GM12874 (cell line): Measurements from ENCODE around the gene EEFSEC.

Experiments used
- CTCF ChIP-seq: IDR thresholded peaks from 2 replicates; pipeline ENCODE4 v1.5.1; 2011; ENCODE audit warnings: low read depth, mild to moderate bottlenecking, control low read depth, low read length, moderate library complexity; ENCODE audit not compliant: insufficient read depth

EEFSEC gene

GRCh38 chr3:128226186-128226725 lies 73.0 kb downstream of the EEFSEC start:
- no peak for TF ChIP-seq CTCF

- TF ChIP-seq CTCF = peak; percentile 89
Measured at GRCh38 chr3:128226795-128227395, 73.6 kb downstream of the EEFSEC start.

- TF ChIP-seq CTCF = no peak
Measured at GRCh38 chr3:128227507-128227906, 74.2 kb downstream of the EEFSEC start.

- no peak for TF ChIP-seq CTCF
Measured at GRCh38 chr3:128228366-128228910, 75.2 kb downstream of the EEFSEC start.

- TF ChIP-seq CTCF = no peak
Measured at GRCh38 chr3:128229106-128229857, 76.0 kb downstream of the EEFSEC start.

- no peak for TF ChIP-seq CTCF
Measured at GRCh38 chr3:128231606-128232005, 78.3 kb downstream of the EEFSEC start.

- TF ChIP-seq CTCF = no peak
Measured at GRCh38 chr3:128232376-128233178, 79.3 kb downstream of the EEFSEC start.
